HCT116 (cell line): ENCODE results near the gene APBB2. TPM values are rescaled to one million over a fixed set of nuclear protein-coding genes. Genes with fewer than 3 reads are reported as not detected.

Experiments
- ATAC-seq: fragments of 200-7000 bp; cut with Tn5 transposase; 2 replicates; pipeline ENCODE4 v1.9.1; 2020; ENCODE audit warnings: mild to moderate bottlenecking, moderate library complexity
- BruUV-seq: library from RNA; stranded (reverse); fragments of 400-500 nt; replicated peaks from 2 replicates; lab custom pipeline; 2021; lab: Mats Ljungman, UMichigan
- CTCF ChIA-PET: fragments of 300-600 bp; sonication (Branson Sonifier 250); formaldehyde crosslinking; loops from one replicate; lab custom pipeline; 2021; ENCODE audit warnings: antibody characterized with exemption; lab: Charles Lee
- POLR2A ChIA-PET: fragments of 300-600, 350-600 bp; sonication (Branson Sonifier 250); formaldehyde crosslinking; loops from one replicate; lab custom pipeline; 2021; ENCODE audit warnings: antibody characterized with exemption; lab: Charles Lee
- RAD21 ChIA-PET, 2 experiments: fragments of 300-600 bp; sonication (Branson Sonifier 250); formaldehyde crosslinking; loops; one replicate each; lab custom pipeline; 2023; ENCODE audit warnings: low total read pairs in 2 of 2; ENCODE audit not compliant: uncharacterized antibody in 2 of 2, unreplicated experiment in 2 of 2, low non-redundant PET in 1 of 2; lab: Charles Lee
- DNase-seq: peaks from one replicate; pipeline ENCODE4 v3.0.0-alpha.2; 2010; ENCODE audit warnings: low read depth, low spot score
- H2AFZ ChIP-seq: fragments of 200-600 bp; shearing (Covaris generic), sonication (generic); 2 replicates; pipeline ENCODE4 v1.6.1; 2017; ENCODE audit warnings: low read depth, mixed run types, mixed read lengths, antibody characterized with exemption, low read length; ENCODE audit not compliant: poor library complexity, severe bottlenecking
- H3K27ac ChIP-seq: 2 replicates; pipeline ENCODE4 v1.5.1; 2012; ENCODE audit warnings: low read depth, low read length
- H3K27me3 ChIP-seq: fragments of 200-600 bp; sonication (generic); 2 replicates; pipeline ENCODE4 v1.6.1; 2016; ENCODE audit warnings: mixed run types, low read length, mixed read lengths; ENCODE audit not compliant: insufficient read depth
- H3K36me3 ChIP-seq, 2 experiments: fragments of 200-500 bp in 1 of 2; fragments of 200-600 bp in 1 of 2; sonication (Bioruptor generic) in 1 of 2; sonication (generic) in 1 of 2; 2 replicates each; pipeline versions ENCODE4 v1.5.1 to v1.6.1; 2014 to 2016; ENCODE audit warnings: low read length in 2 of 2, inconsistent platforms in 1 of 2, mixed read lengths in 1 of 2, mixed run types in 1 of 2; ENCODE audit not compliant: insufficient read depth in 2 of 2, control insufficient read depth in 1 of 2
- H3K4me1 ChIP-seq, 2 experiments: fragments of 200-600 bp in 1 of 2; sonication (generic) in 1 of 2; 2 replicates each; pipeline versions ENCODE4 v1.5.1 to v1.6.1; 2012 to 2017; ENCODE audit warnings: low read length in 2 of 2, inconsistent platforms in 1 of 2, mild to moderate bottlenecking in 1 of 2, mixed read lengths in 1 of 2, mixed run types in 1 of 2, moderate library complexity in 1 of 2; ENCODE audit not compliant: insufficient read depth in 2 of 2, control insufficient read depth in 1 of 2
- H3K4me2 ChIP-seq: fragments of 200-600 bp; sonication (generic); 2 replicates; pipeline ENCODE4 v1.6.1; 2017; ENCODE audit warnings: mixed run types, low read length, mixed read lengths
- H3K4me3 ChIP-seq, 2 experiments: fragments of 200-600 bp in 1 of 2; sonication (generic) in 1 of 2; replicated peaks in 1 of 2; 2 replicates each; pipeline ENCODE4 v1.5.1; 2011 to 2016; ENCODE audit warnings: low read length in 2 of 2, control low read depth in 1 of 2, low read depth in 1 of 2, mild to moderate bottlenecking in 1 of 2, mixed read lengths in 1 of 2, mixed run types in 1 of 2
- H3K79me2 ChIP-seq: fragments of 200-600 bp; sonication (generic); 2 replicates; pipeline ENCODE4 v1.6.1; 2017; ENCODE audit warnings: mild to moderate bottlenecking, mixed run types, low read length, moderate library complexity, mixed read lengths; ENCODE audit not compliant: insufficient read depth
- H3K9ac ChIP-seq: fragments of 200-600 bp; sonication (generic); 2 replicates; pipeline ENCODE4 v1.6.1; 2016; ENCODE audit warnings: low read length, mixed read lengths
- H3K9me2 ChIP-seq: fragments of 200-600 bp; sonication (generic), shearing (Covaris generic); 2 replicates; pipeline ENCODE4 v1.6.1; 2017; ENCODE audit warnings: mixed run types, mild to moderate bottlenecking, moderate library complexity; ENCODE audit not compliant: insufficient read depth
- H3K9me3 ChIP-seq, 2 experiments: fragments of 200-500 bp in 1 of 2; fragments of 200-600 bp in 1 of 2; sonication (Bioruptor generic) in 1 of 2; sonication (generic) in 1 of 2; 2 replicates each; pipeline ENCODE4 v1.6.1; 2014 to 2017; ENCODE audit warnings: low read length in 2 of 2, mixed read lengths in 2 of 2, inconsistent platforms in 1 of 2, low read depth in 1 of 2, mild to moderate bottlenecking in 1 of 2, mixed run types in 1 of 2, moderate library complexity in 1 of 2; ENCODE audit not compliant: control insufficient read depth in 1 of 2, insufficient read depth in 1 of 2
- H4K20me1 ChIP-seq: fragments of 200-600 bp; sonication (generic), shearing (Covaris generic); 2 replicates; pipeline ENCODE4 v1.6.1; 2017; ENCODE audit warnings: mixed run types, mild to moderate bottlenecking, moderate library complexity; ENCODE audit not compliant: insufficient read depth
- CBX3 ChIP-seq: IDR thresholded peaks from 2 replicates; pipeline ENCODE4 v1.6.1; 2012; ENCODE audit warnings: low read depth
- CEBPB ChIP-seq: IDR thresholded peaks from 2 replicates; pipeline ENCODE4 v1.6.1; 2012; ENCODE audit warnings: low read depth
- EGR1 ChIP-seq: IDR thresholded peaks from 2 replicates; pipeline ENCODE4 v1.6.1; 2012; ENCODE audit warnings: low read depth
- EZH2 ChIP-seq: fragments of 200-600 bp; sonication (generic); IDR thresholded peaks from 2 replicates; pipeline ENCODE4 v1.6.1; 2017; ENCODE audit warnings: antibody characterized with exemption, mixed run types
- EZH2phosphoT487 ChIP-seq: fragments of 200-600 bp; IDR thresholded peaks from 2 replicates; pipeline ENCODE4 v1.6.1; 2018; ENCODE audit warnings: antibody characterized with exemption, borderline replicate concordance
- FOSL1 ChIP-seq: IDR thresholded peaks from 2 replicates; pipeline ENCODE4 v1.6.1; 2012; ENCODE audit warnings: low read depth
- POLR2A ChIP-seq: IDR thresholded peaks from 2 replicates; pipeline ENCODE4 v1.7.0; 2011; ENCODE audit warnings: borderline replicate concordance; ENCODE audit not compliant: insufficient read depth, insufficient read length; ENCODE audit errors: extremely low read depth
- POLR2AphosphoS5 ChIP-seq: IDR thresholded peaks from 2 replicates; pipeline ENCODE4 v1.6.1; 2011; ENCODE audit warnings: mild to moderate bottlenecking, low read depth, low read length, moderate library complexity
- SIN3A ChIP-seq: IDR thresholded peaks from 2 replicates; pipeline ENCODE4 v1.6.1; 2012; ENCODE audit warnings: low read depth
- SP1 ChIP-seq: IDR thresholded peaks from 2 replicates; pipeline ENCODE4 v1.6.1; 2012; ENCODE audit warnings: low read depth
- SRF ChIP-seq: IDR thresholded peaks from 2 replicates; pipeline ENCODE4 v1.6.1; 2012; ENCODE audit warnings: low read depth
- TCF7L2 ChIP-seq: IDR thresholded peaks from 2 replicates; pipeline ENCODE4 v1.7.0; 2011; ENCODE audit warnings: borderline replicate concordance, inconsistent platforms; ENCODE audit not compliant: insufficient read depth, insufficient read length; ENCODE audit errors: extremely low read depth
- YY1 ChIP-seq: IDR thresholded peaks from 2 replicates; pipeline ENCODE4 v1.6.1; 2011; ENCODE audit warnings: low read length, low read depth, moderate library complexity, mild to moderate bottlenecking; ENCODE audit not compliant: insufficient replicate concordance; ENCODE audit errors: extremely low read depth
- ZNF274 ChIP-seq: fragments of 200-500 bp; sonication (Bioruptor generic); IDR thresholded peaks from 2 replicates; pipeline ENCODE4 v1.6.1; 2014; ENCODE audit warnings: mild to moderate bottlenecking, low read depth, low read length, inconsistent platforms
- intact Hi-C: fragments of 100-400 bp; cut with micrococcal nuclease; formaldehyde crosslinking; loops from 2 replicates; pipeline ENCODE4 v1.10.0; 2022
- total RNA-seq: library from RNA; stranded (reverse); gene quantifications from one replicate; pipeline ENCODE4 v1.2.1, GENCODE V29; 2021; ENCODE audit not compliant: unreplicated experiment
- TF ChIP-seq, protein P1 (sequence below), 3 experiments: fragments of 200-600 bp in 1 of 3; sonication (generic) in 1 of 3; IDR thresholded peaks in 2 of 3; conservative IDR thresholded peaks in 1 of 3; 2 replicates each; pipeline ENCODE4 v1.5.1; 2012 to 2017; ENCODE audit warnings: low read depth in 2 of 3, low read length in 2 of 3, antibody characterized with exemption in 1 of 3, borderline replicate concordance in 1 of 3, control low read depth in 1 of 3, mild to moderate bottlenecking in 1 of 3, mixed read lengths in 1 of 3, mixed run types in 1 of 3, moderate library complexity in 1 of 3; ENCODE audit not compliant: insufficient read depth in 1 of 3
- TF ChIP-seq, protein P2 (sequence below): IDR thresholded peaks from 2 replicates; pipeline ENCODE4 v1.6.1; 2011; ENCODE audit warnings: mild to moderate bottlenecking, low read length, moderate library complexity; ENCODE audit not compliant: insufficient replicate concordance; ENCODE audit errors: extremely low read depth
- TF ChIP-seq, protein P3 (sequence below): IDR thresholded peaks from 2 replicates; pipeline ENCODE4 v1.6.1; 2012; ENCODE audit warnings: low read depth

Gene APBB2
- total RNA-seq, 1 experiment from 2014 or later: 72.5 TPM

DNA sequence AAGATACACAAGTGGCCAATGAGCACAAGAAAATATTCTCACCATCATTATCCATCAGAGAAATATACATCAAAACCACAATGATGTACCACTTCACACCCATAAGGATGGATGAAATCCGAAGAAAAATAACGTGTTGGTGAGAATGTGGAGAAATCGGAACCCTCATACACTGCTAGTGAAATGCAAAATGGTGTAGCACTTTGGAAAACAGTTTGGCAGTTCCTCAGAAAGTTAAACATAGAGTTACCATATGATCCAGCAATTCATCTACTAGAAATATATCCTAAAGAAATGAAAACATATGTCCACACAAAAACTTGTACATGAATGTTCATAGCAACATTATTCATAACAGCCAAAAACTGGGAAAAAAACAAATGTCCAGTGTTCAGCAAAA is 18.5 kb upstream of the APBB2 start:
- no peaks in the 10 kb centered on the region for H3K9me3 ChIP-seq
- DNase-seq: no peak
- ChIA-PET RAD21 (no interaction called here), CTCF (no interaction called here), POLR2A (no interaction called here)
- TF ChIP-seq POLR2A: no peak
- TF ChIP-seq EZH2: no peak
- TF ChIP-seq, protein P1, sequence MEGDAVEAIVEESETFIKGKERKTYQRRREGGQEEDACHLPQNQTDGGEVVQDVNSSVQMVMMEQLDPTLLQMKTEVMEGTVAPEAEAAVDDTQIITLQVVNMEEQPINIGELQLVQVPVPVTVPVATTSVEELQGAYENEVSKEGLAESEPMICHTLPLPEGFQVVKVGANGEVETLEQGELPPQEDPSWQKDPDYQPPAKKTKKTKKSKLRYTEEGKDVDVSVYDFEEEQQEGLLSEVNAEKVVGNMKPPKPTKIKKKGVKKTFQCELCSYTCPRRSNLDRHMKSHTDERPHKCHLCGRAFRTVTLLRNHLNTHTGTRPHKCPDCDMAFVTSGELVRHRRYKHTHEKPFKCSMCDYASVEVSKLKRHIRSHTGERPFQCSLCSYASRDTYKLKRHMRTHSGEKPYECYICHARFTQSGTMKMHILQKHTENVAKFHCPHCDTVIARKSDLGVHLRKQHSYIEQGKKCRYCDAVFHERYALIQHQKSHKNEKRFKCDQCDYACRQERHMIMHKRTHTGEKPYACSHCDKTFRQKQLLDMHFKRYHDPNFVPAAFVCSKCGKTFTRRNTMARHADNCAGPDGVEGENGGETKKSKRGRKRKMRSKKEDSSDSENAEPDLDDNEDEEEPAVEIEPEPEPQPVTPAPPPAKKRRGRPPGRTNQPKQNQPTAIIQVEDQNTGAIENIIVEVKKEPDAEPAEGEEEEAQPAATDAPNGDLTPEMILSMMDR (IDR thresholded peaks at IDR 0.05 in 2 of 3, conservative IDR thresholded peaks at IDR 0.05 in 1 of 3; ENCODE audit: borderline replicate concordance in 1 of 3, insufficient read depth in 1 of 3, low read depth in 2 of 3, low read length in 2 of 3): no peak
- no peak for TF ChIP-seq SIN3A
- no peak for TF ChIP-seq POLR2AphosphoS5
- TF ChIP-seq, protein P2, sequence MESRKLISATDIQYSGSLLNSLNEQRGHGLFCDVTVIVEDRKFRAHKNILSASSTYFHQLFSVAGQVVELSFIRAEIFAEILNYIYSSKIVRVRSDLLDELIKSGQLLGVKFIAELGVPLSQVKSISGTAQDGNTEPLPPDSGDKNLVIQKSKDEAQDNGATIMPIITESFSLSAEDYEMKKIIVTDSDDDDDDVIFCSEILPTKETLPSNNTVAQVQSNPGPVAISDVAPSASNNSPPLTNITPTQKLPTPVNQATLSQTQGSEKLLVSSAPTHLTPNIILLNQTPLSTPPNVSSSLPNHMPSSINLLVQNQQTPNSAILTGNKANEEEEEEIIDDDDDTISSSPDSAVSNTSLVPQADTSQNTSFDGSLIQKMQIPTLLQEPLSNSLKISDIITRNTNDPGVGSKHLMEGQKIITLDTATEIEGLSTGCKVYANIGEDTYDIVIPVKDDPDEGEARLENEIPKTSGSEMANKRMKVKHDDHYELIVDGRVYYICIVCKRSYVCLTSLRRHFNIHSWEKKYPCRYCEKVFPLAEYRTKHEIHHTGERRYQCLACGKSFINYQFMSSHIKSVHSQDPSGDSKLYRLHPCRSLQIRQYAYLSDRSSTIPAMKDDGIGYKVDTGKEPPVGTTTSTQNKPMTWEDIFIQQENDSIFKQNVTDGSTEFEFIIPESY: no peak
- no peak for TF ChIP-seq FOSL1
- TF ChIP-seq SP1: no peak
- TF ChIP-seq SRF: no peak
- TF ChIP-seq EGR1: no peak
- TF ChIP-seq TCF7L2: no peak
- no peak for TF ChIP-seq YY1
- TF ChIP-seq, protein P3, sequence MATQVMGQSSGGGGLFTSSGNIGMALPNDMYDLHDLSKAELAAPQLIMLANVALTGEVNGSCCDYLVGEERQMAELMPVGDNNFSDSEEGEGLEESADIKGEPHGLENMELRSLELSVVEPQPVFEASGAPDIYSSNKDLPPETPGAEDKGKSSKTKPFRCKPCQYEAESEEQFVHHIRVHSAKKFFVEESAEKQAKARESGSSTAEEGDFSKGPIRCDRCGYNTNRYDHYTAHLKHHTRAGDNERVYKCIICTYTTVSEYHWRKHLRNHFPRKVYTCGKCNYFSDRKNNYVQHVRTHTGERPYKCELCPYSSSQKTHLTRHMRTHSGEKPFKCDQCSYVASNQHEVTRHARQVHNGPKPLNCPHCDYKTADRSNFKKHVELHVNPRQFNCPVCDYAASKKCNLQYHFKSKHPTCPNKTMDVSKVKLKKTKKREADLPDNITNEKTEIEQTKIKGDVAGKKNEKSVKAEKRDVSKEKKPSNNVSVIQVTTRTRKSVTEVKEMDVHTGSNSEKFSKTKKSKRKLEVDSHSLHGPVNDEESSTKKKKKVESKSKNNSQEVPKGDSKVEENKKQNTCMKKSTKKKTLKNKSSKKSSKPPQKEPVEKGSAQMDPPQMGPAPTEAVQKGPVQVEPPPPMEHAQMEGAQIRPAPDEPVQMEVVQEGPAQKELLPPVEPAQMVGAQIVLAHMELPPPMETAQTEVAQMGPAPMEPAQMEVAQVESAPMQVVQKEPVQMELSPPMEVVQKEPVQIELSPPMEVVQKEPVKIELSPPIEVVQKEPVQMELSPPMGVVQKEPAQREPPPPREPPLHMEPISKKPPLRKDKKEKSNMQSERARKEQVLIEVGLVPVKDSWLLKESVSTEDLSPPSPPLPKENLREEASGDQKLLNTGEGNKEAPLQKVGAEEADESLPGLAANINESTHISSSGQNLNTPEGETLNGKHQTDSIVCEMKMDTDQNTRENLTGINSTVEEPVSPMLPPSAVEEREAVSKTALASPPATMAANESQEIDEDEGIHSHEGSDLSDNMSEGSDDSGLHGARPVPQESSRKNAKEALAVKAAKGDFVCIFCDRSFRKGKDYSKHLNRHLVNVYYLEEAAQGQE: no peak
- no peak for TF ChIP-seq ZNF274
- TF ChIP-seq EZH2phosphoT487: no peak
- TF ChIP-seq CBX3: no peak
- no peak for TF ChIP-seq CEBPB
- intact Hi-C loops: no loop called here
- H3K27me3 ChIP-seq: no peaks in the 10 kb centered on the region
- no peaks in the 10 kb centered on the region for H3K79me2 ChIP-seq
- no TSS peak for BruUV-seq
- no peak for ATAC-seq
- no peak overlapping the region for H3K27ac ChIP-seq
- H3K36me3 ChIP-seq: no peaks in the 10 kb centered on the region
- H2AFZ ChIP-seq: no peak overlapping the region
- H3K4me1 ChIP-seq: no peaks in the 10 kb centered on the region
- H4K20me1 ChIP-seq: no peaks in the 10 kb centered on the region
- no peaks in the 10 kb centered on the region for H3K9me2 ChIP-seq
- H3K4me3 ChIP-seq: no peak overlapping the region
- H3K9ac ChIP-seq: no peak overlapping the region
- no peak overlapping the region for H3K4me2 ChIP-seq
